Retina (tissue), 1 donor: Measurements from ENCODE around the gene LAMB4.

ENCODE experiments used
- DNase-seq: peaks from one replicate; pipeline ENCODE4 v3.0.0-alpha.2; 2016

LAMB4 gene

GRCh38 chr7:108008827-108009226, 121.3 kb downstream of the LAMB4 start:
- no peak for DNase-seq

- DNase-seq = no peak
Observed at GRCh38 chr7:108008240-108008639, 121.9 kb downstream of the LAMB4 start.

GRCh38 chr7:108007762-108008161, 122.4 kb downstream of the LAMB4 start:
- DNase-seq = no peak

- no peak for DNase-seq
Observed at GRCh38 chr7:108007261-108007660, 122.9 kb downstream of the LAMB4 start.

GRCh38 chr7:108004220-108005142, 125.7 kb downstream of the LAMB4 start:
- peak; percentile 44 for DNase-seq

GRCh38 chr7:108003599-108003935, 126.6 kb downstream of the LAMB4 start:
- no peak for DNase-seq

- peak; percentile 83 for DNase-seq
Observed at GRCh38 chr7:108002726-108003598, 127.2 kb downstream of the LAMB4 start, which contains the start of gene LAMB1. TSS of gene LAMB1 (minus strand) at chr7:108003161. CDS start at chr7:108002885, 276 bp downstream.

- DNase-seq = peak; percentile 88
Observed at GRCh38 chr7:108001764-108002725, 128.1 kb downstream of the LAMB4 start.

GRCh38 chr7:108000875-108001763, 129.0 kb downstream of the LAMB4 start:
- peak; percentile 82 for DNase-seq

GRCh38 chr7:107999779-108000560, 130.2 kb downstream of the LAMB4 start:
- no peak for DNase-seq

GRCh38 chr7:107998660-107999480, 131.3 kb downstream of the LAMB4 start:
- no peak for DNase-seq

GRCh38 chr7:107998150-107998549, 132.0 kb downstream of the LAMB4 start:
- no peak for DNase-seq

GRCh38 chr7:107996072-107996882, 133.9 kb downstream of the LAMB4 start:
- DNase-seq = peak; percentile 25

- peak; percentile 79 for DNase-seq
Observed at GRCh38 chr7:107995184-107996071, 134.7 kb downstream of the LAMB4 start.

- DNase-seq = no peak
Observed at GRCh38 chr7:107994421-107995030, 135.6 kb downstream of the LAMB4 start.

- no peak for DNase-seq
Observed at GRCh38 chr7:107993891-107994291, 136.3 kb downstream of the LAMB4 start.
